ENCODE data around the gene ARHGAP26.

- TF ChIP-seq POLR2A (IDR thresholded peaks at IDR 0.05), result no peak
- no peak for TF ChIP-seq CTCF (IDR thresholded peaks at IDR 0.05)
Observed at GRCh38 chr5:142962174-142962533, 192.0 kb downstream of the ARHGAP26 start.

Data from lower leg skin (tissue), 3 donors.